ENCODE data around the gene KICS2. TPM values are rescaled to one million over a fixed set of nuclear protein-coding genes. Genes with fewer than 3 reads are reported as not detected.
A peak's percentile ranks its signal among the peaks of the same experiment; 100 is the strongest.
"Not testable (repeated sequence)": the region's sequence is repeated elsewhere in the genome, so short reads cannot be mapped to it uniquely, and the experiment has no call there.

The KICS2 gene
- total RNA-seq, 1 experiment from 2014 or later, result 8.6 TPM

- no peak overlapping the region for H3K4me3 ChIP-seq (ENCODE audit: low read depth, low read length)
- H3K36me3 ChIP-seq (ENCODE audit: control insufficient read depth, insufficient read depth, low read length), result no peaks in the 10 kb centered on the region
- POLR2A ChIA-PET, result no interaction called here
- CTCF ChIA-PET, result no interaction called here
- Mint-ChIP-seq H3K4me3 (ENCODE audit: unreplicated experiment) (no peak overlapping the region), H3K9me3 (ENCODE audit: unreplicated experiment) (no peaks in the 10 kb centered on the region), H3K4me1 (ENCODE audit: low read depth, unreplicated experiment) (no peaks in the 10 kb centered on the region), H3K36me3 (ENCODE audit: insufficient read depth, unreplicated experiment) (no peaks in the 10 kb centered on the region), H3K27ac (ENCODE audit: unreplicated experiment) (no peak overlapping the region), H3K27me3 (ENCODE audit: insufficient read depth, unreplicated experiment) (no peaks in the 10 kb centered on the region)
- H3K27me3 ChIP-seq (replicated peaks; ENCODE audit: control insufficient read depth, insufficient read depth, low read length), result no peaks in the 10 kb centered on the region
- H3K9me3 ChIP-seq, result no peaks in the 10 kb centered on the region
- no peak for TF ChIP-seq CTCF (IDR thresholded peaks at IDR 0.05; ENCODE audit: insufficient read depth in 1 of 2, low read depth in 1 of 2, low read length in 1 of 2, severe bottlenecking in 1 of 2, unreplicated experiment in 1 of 2)
- no peaks in the 10 kb centered on the region for H3K4me1 ChIP-seq
- no peak for DNase-seq
- no TSS peak for BruUV-seq (replicated peaks)
- intact Hi-C loops (cut with micrococcal nuclease; ENCODE audit: unreplicated experiment), result no loop called here
Measured at GRCh38 chr12:64205542-64205941, 16.6 kb downstream of the KICS2 start.

- Histone ChIP-seq H3K4me3 (ENCODE audit: low read depth, low read length) (no peak overlapping the region), H3K9me3 (no peaks in the 10 kb centered on the region), H3K36me3 (ENCODE audit: control insufficient read depth, insufficient read depth, low read length) (no peaks in the 10 kb centered on the region), H3K4me1 (no peaks in the 10 kb centered on the region), H3K27me3 (replicated peaks; ENCODE audit: control insufficient read depth, insufficient read depth, low read length) (no peaks in the 10 kb centered on the region)
- no peaks in the 10 kb centered on the region for H3K27me3 Mint-ChIP-seq (ENCODE audit: insufficient read depth, unreplicated experiment)
- intact Hi-C loops (cut with micrococcal nuclease; ENCODE audit: unreplicated experiment), result no loop called here
- ChIA-PET POLR2A (no interaction called here), CTCF (no interaction called here)
- no peak for DNase-seq
- H3K9me3 Mint-ChIP-seq (ENCODE audit: unreplicated experiment), result no peaks in the 10 kb centered on the region
- no peak overlapping the region for H3K27ac Mint-ChIP-seq (ENCODE audit: unreplicated experiment)
- no peak for TF ChIP-seq CTCF (IDR thresholded peaks at IDR 0.05; ENCODE audit: insufficient read depth in 1 of 2, low read depth in 1 of 2, low read length in 1 of 2, severe bottlenecking in 1 of 2, unreplicated experiment in 1 of 2)
- BruUV-seq (replicated peaks), result no TSS peak
- no peak overlapping the region for H3K4me3 Mint-ChIP-seq (ENCODE audit: unreplicated experiment)
- no peaks in the 10 kb centered on the region for H3K4me1 Mint-ChIP-seq (ENCODE audit: low read depth, unreplicated experiment)
- no peaks in the 10 kb centered on the region for H3K36me3 Mint-ChIP-seq (ENCODE audit: insufficient read depth, unreplicated experiment)
Measured at GRCh38 chr12:64203775-64204174, 18.3 kb downstream of the KICS2 start.

- no peak for DNase-seq
- Mint-ChIP-seq H3K27me3 (ENCODE audit: insufficient read depth, unreplicated experiment) (no peaks in the 10 kb centered on the region), H3K4me1 (ENCODE audit: low read depth, unreplicated experiment) (no peaks in the 10 kb centered on the region), H3K36me3 (ENCODE audit: insufficient read depth, unreplicated experiment) (no peaks in the 10 kb centered on the region), H3K4me3 (ENCODE audit: unreplicated experiment) (no peak overlapping the region), H3K9me3 (ENCODE audit: unreplicated experiment) (no peaks in the 10 kb centered on the region), H3K27ac (ENCODE audit: unreplicated experiment) (peak overlapping the region; percentile 39)
- no peaks in the 10 kb centered on the region for H3K4me1 ChIP-seq
- intact Hi-C loops (cut with micrococcal nuclease; ENCODE audit: unreplicated experiment), result no loop called here
- ChIA-PET POLR2A (no interaction called here), CTCF (interaction anchor here (0.6 kb wide), 1 partner anchor 18 kb away, joined by 3 read pairs; no protein-coding TSS in a partner anchor)
- no peaks in the 10 kb centered on the region for H3K9me3 ChIP-seq
- H3K4me3 ChIP-seq (ENCODE audit: low read depth, low read length), result no peak overlapping the region
- H3K27me3 ChIP-seq (replicated peaks; ENCODE audit: control insufficient read depth, insufficient read depth, low read length), result no peaks in the 10 kb centered on the region
- no peak for TF ChIP-seq CTCF (IDR thresholded peaks at IDR 0.05; ENCODE audit: insufficient read depth in 1 of 2, low read depth in 1 of 2, low read length in 1 of 2, severe bottlenecking in 1 of 2, unreplicated experiment in 1 of 2)
- no TSS peak for BruUV-seq (replicated peaks)
- no peaks in the 10 kb centered on the region for H3K36me3 ChIP-seq (ENCODE audit: control insufficient read depth, insufficient read depth, low read length)
Measured at GRCh38 chr12:64203036-64203435, 19.1 kb downstream of the KICS2 start.

GRCh38 chr12:64195841-64196240 is 26.3 kb downstream of the KICS2 start:
- H3K27me3 ChIP-seq (replicated peaks; ENCODE audit: control insufficient read depth, insufficient read depth, low read length); H3K4me1 Mint-ChIP-seq (ENCODE audit: low read depth, unreplicated experiment); H3K27me3 Mint-ChIP-seq (ENCODE audit: insufficient read depth, unreplicated experiment); H3K27ac Mint-ChIP-seq (ENCODE audit: unreplicated experiment); H3K36me3 Mint-ChIP-seq (ENCODE audit: insufficient read depth, unreplicated experiment); H3K36me3 ChIP-seq (ENCODE audit: control insufficient read depth, insufficient read depth, low read length); BruUV-seq (replicated peaks); DNase-seq; H3K9me3 Mint-ChIP-seq (ENCODE audit: unreplicated experiment); CTCF ChIA-PET; POLR2A ChIA-PET; H3K4me3 Mint-ChIP-seq (ENCODE audit: unreplicated experiment); H3K4me1 ChIP-seq; H3K4me3 ChIP-seq (ENCODE audit: low read depth, low read length); intact Hi-C loops (cut with micrococcal nuclease; ENCODE audit: unreplicated experiment); H3K9me3 ChIP-seq: not testable (repeated sequence)
